Measurements from ENCODE around the gene CRP.
"Not testable (repeated sequence)": the region's sequence is repeated elsewhere in the genome, so short reads cannot be mapped to it uniquely, and the experiment has no call there.

The CRP gene

GRCh38 chr1:159672390-159672789, 42.0 kb downstream of the CRP start:
- not testable (repeated sequence) for H3K9me3 Mint-ChIP-seq; H3K4me3 Mint-ChIP-seq; ATAC-seq (ENCODE audit: low read depth); H3K36me3 Mint-ChIP-seq; DNase-seq (ENCODE audit: low spot score in 2 of 2); H3K27ac Mint-ChIP-seq; H3K4me1 Mint-ChIP-seq; H3K27me3 Mint-ChIP-seq

- no peaks in the 10 kb centered on the region for H3K4me1 Mint-ChIP-seq
- H3K27ac Mint-ChIP-seq: no peak overlapping the region
- no peak for ATAC-seq (ENCODE audit: low read depth)
- no peak overlapping the region for H3K4me3 Mint-ChIP-seq
- DNase-seq (ENCODE audit: low spot score in 2 of 2): no peak
- peaks cover 3% of the 10 kb centered on the region for H3K9me3 Mint-ChIP-seq
- no peaks in the 10 kb centered on the region for H3K36me3 Mint-ChIP-seq
- peaks cover 4% of the 10 kb centered on the region for H3K27me3 Mint-ChIP-seq
These were observed 45.1 kb downstream of the CRP start for GRCh38 chr1:159669338-159669737.

- DNase-seq (ENCODE audit: low spot score in 2 of 2) (no peak), ATAC-seq (ENCODE audit: low read depth) (no peak)
- H3K27ac Mint-ChIP-seq: no peak overlapping the region
- no peak overlapping the region for H3K4me3 Mint-ChIP-seq
- peaks cover 7% of the 10 kb centered on the region for H3K9me3 Mint-ChIP-seq
- no peaks in the 10 kb centered on the region for H3K4me1 Mint-ChIP-seq
- H3K36me3 Mint-ChIP-seq: peaks cover 2% of the 10 kb centered on the region
- H3K27me3 Mint-ChIP-seq: peaks cover 4% of the 10 kb centered on the region
These were observed 45.6 kb downstream of the CRP start for GRCh38 chr1:159668739-159669138.

- peaks cover 23% of the 10 kb centered on the region for H3K9me3 Mint-ChIP-seq
- H3K36me3 Mint-ChIP-seq: peaks cover 2% of the 10 kb centered on the region
- H3K27ac Mint-ChIP-seq: no peak overlapping the region
- peaks cover 6% of the 10 kb centered on the region for H3K27me3 Mint-ChIP-seq
- ATAC-seq (ENCODE audit: low read depth) (no peak), DNase-seq (ENCODE audit: low spot score in 2 of 2) (no peak)
- H3K4me1 Mint-ChIP-seq: no peaks in the 10 kb centered on the region
- H3K4me3 Mint-ChIP-seq: no peak overlapping the region
These were observed 50.1 kb downstream of the CRP start for GRCh38 chr1:159664247-159664646.

- Mint-ChIP-seq H3K27ac (no peak overlapping the region), H3K4me3 (no peak overlapping the region), H3K9me3 (peaks cover 23% of the 10 kb centered on the region), H3K27me3 (peaks cover 6% of the 10 kb centered on the region), H3K4me1 (no peaks in the 10 kb centered on the region), H3K36me3 (peaks cover 2% of the 10 kb centered on the region)
- no peak for DNase-seq (ENCODE audit: low spot score in 2 of 2)
- no peak for ATAC-seq (ENCODE audit: low read depth)
These were observed 50.8 kb downstream of the CRP start for GRCh38 chr1:159663552-159663951.

Measured in memory B cell (primary cell).